GM12874 (cell line): ENCODE measurements around the gene CTXND2.

Source experiments
- TF ChIP-seq, protein P1 (sequence below): IDR thresholded peaks from 2 replicates; pipeline ENCODE4 v1.5.1; 2011; ENCODE audit warnings: low read depth, mild to moderate bottlenecking, control low read depth, low read length, moderate library complexity; ENCODE audit not compliant: insufficient read depth

Gene CTXND2

DNA sequence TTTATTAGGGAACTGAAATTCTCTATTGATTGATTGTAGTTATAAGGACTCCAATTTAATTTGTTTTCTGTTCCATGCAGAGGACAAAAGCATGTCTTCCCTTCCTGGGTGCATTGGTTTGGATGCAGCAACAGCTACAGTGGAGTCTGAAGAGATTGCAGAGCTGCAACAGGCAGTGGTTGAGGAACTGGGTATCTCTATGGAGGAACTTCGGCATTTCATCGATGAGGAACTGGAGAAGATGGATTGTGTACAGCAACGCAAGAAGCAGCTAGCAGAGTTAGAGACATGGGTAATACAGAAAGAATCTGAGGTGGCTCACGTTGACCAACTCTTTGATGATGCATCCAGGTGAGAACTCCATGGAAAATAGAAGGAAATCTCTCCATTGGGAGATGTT lies 40.7 kb downstream of the CTXND2 start:
- TF ChIP-seq, protein P1, sequence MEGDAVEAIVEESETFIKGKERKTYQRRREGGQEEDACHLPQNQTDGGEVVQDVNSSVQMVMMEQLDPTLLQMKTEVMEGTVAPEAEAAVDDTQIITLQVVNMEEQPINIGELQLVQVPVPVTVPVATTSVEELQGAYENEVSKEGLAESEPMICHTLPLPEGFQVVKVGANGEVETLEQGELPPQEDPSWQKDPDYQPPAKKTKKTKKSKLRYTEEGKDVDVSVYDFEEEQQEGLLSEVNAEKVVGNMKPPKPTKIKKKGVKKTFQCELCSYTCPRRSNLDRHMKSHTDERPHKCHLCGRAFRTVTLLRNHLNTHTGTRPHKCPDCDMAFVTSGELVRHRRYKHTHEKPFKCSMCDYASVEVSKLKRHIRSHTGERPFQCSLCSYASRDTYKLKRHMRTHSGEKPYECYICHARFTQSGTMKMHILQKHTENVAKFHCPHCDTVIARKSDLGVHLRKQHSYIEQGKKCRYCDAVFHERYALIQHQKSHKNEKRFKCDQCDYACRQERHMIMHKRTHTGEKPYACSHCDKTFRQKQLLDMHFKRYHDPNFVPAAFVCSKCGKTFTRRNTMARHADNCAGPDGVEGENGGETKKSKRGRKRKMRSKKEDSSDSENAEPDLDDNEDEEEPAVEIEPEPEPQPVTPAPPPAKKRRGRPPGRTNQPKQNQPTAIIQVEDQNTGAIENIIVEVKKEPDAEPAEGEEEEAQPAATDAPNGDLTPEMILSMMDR = no peak

DNA sequence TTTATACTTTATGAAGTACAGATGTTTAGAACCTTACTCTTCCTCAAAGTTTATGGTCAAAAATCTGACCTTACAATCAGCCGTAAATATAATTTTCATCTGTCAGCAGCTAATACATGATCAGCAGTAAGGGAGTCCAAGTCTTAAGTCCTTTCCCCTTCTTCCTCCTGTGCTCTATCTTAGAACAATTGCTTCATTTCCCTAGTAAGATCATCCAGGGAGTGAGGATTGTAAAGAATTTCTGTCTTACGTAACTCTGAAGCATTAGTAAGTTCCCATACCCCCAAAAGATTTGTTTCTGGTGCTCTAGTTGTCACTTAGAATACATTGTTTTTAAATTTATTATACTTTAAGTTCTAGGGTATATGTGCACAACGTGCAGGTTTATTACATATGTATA lies 41.4 kb downstream of the CTXND2 start:
- TF ChIP-seq, protein P1 = no peak

DNA sequence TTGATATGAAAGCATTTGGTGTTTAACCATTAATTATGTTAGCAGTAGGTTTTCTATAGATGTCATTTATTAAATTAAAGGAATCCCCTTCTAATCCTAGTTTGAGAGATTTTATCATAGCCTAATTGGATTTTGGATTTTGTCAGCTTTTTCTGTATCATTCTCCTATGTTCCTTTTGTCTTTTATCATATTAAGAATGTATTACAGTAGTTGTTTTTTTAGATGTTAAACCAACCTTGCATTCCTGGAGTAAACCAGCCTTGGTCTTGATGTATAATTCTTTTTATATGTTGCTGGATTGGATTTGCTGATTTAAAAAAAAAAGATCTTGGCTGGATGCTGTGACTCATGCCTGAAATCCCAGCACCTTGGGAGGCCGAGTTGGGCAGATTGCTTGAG lies 44.8 kb downstream of the CTXND2 start:
- TF ChIP-seq, protein P1 = no peak

DNA sequence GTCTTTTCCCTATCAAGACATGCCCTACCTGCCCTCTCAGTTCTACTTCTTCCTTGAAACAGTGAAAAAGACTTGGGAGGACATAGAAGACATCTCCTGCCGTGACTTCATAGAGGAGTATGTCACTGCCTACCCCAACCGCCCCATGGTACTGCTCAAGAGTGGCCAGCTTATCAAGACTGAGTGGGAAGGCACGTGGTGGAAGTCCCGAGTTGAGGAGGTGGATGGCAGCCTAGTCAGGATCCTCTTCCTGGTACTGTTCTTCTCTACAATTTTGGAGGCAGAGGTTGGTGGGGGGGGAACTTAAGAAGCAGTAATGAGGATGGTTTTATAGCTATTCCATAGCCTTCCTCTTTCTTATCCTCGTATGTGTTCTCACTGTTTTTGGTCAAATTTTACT lies 57.9 kb downstream of the CTXND2 start:
- TF ChIP-seq, protein P1 = no peak

DNA sequence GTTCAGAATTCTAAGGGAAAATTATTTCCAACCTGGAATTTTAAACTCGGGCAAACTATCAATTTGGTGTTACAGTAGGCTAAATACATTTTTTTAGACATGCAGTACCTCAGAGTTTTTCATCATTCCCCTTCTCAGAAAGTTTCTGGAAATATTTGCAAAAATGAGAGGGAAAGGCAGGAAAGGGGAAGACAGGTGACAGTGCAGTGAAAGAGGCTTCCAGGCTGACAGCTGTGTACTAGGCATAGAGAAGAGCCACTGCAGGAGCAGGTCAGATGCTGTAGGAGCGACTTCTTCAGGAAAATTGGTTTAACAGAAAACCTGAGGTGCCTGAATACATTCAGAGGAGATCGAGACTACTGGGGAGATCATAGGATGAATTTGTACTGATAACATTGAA lies 67.8 kb downstream of the CTXND2 start:
- TF ChIP-seq, protein P1 = no peak

DNA sequence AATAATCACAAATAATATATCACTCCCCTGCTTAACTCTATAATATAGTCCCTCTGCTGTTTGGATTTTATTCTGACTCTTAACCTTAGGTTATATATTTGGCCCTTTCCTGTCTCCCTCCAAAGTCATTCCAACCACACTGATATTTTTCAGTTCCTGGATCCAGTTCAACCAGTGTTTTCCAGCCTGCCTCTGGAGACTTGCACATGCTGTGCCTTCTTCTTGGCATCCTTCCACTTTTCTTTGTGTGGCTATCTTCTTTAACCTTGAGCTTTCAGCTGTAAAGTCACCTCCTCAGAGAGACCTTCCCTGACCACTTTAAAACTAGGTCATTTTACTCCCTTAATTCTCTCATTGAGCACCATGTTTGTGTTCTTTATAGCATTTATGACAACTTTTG lies 68.3 kb downstream of the CTXND2 start:
- TF ChIP-seq, protein P1 = no peak

DNA sequence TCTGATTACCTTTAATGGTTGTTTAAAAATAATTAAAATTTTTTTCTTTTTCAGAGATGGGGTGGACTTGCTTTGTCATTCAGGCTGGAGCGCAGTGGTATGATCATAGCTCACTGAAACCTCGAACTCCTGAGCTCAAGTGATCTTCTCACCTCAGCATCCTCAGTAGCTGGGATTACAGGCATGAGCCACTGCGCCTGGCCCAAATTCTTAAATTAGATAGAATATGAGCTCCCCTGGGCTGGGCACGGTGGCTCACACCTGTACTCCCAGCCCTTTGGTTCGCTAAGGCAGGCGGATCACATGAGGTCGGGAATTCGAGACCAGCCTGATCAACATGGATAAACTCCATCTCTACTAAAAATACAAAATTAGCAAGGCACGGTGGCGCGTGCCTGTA lies 70.7 kb downstream of the CTXND2 start:
- TF ChIP-seq, protein P1 = no peak

DNA sequence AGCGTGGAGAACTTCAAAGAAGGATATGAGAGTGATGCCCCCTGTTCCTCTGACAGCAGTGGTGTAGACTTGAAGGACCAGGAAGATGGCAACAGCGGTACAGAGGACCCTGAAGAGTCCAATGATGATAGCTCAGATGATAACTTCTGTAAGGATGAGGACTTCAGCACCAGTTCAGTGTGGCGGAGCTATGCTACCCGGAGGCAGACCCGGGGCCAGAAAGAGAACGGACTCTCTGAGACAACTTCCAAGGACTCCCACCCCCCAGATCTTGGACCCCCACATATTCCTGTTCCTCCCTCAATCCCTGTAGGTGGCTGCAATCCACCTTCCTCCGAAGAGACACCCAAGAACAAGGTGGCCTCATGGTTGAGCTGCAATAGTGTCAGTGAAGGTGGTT lies 73.7 kb downstream of the CTXND2 start:
- TF ChIP-seq, protein P1 = no peak
